Vagina (tissue), 2 donors: ENCODE measurements around the gene SNRK. TPM values are rescaled to one million over a fixed set of nuclear protein-coding genes. Genes with fewer than 3 reads are reported as not detected.

Experiments used
- DNase-seq, 2 donors: peaks; one replicate each; pipeline ENCODE4 v3.0.0-alpha.2; 2017; ENCODE audit errors: extremely low spot score in 2 of 2
- H3K27ac ChIP-seq: fragments of 200-600 bp; sonication (generic); one replicate; pipeline ENCODE4 v1.5.1; 2019
- H3K27me3 ChIP-seq: fragments of 200-600 bp; sonication (generic); one replicate; pipeline ENCODE4 v1.5.1; 2019
- H3K36me3 ChIP-seq, 2 donors: fragments of 200-600 bp; sonication (generic); one replicate each; pipeline ENCODE4 v1.5.1; 2017 to 2019
- H3K4me1 ChIP-seq: fragments of 200-600 bp; sonication (generic); one replicate; pipeline ENCODE4 v1.5.1; 2019
- H3K4me3 ChIP-seq, 2 donors: fragments of 200-600 bp; sonication (generic); 1 replicate in 1 of 2; 2 replicates in 1 of 2; pipeline ENCODE4 v1.5.1; 2016 to 2019
- H3K9me3 ChIP-seq: fragments of 200-600 bp; sonication (generic); one replicate; pipeline ENCODE4 v1.5.1; 2019
- CTCF ChIP-seq, 3 experiments: fragments of 450-650 bp in 2 of 3; fragments of 200-600 bp in 1 of 3; sonication (generic) in 1 of 3; IDR thresholded peaks; one replicate each; pipeline ENCODE4 v1.5.1; 2017 to 2019; ENCODE audit warnings: antibody characterized with exemption in 3 of 3, mild to moderate bottlenecking in 2 of 3, moderate library complexity in 2 of 3
- POLR2A ChIP-seq, 2 donors: fragments of 450-650 bp; IDR thresholded peaks; one replicate each; pipeline ENCODE4 v1.6.1; 2017; ENCODE audit warnings: antibody characterized with exemption in 2 of 2, mild to moderate bottlenecking in 2 of 2, moderate library complexity in 2 of 2
- POLR2AphosphoS5 ChIP-seq, 2 donors: sonication (generic); formaldehyde crosslinking; IDR thresholded peaks; one replicate each; pipeline ENCODE4 v1.9.0; 2017; ENCODE audit warnings: antibody characterized with exemption in 2 of 2, mild to moderate bottlenecking in 2 of 2, low read depth in 1 of 2; ENCODE audit not compliant: insufficient read depth in 1 of 2
- intact Hi-C: fragments of 100-400 bp; cut with DNase I; formaldehyde crosslinking; loops from one replicate; pipeline ENCODE4 v1.15.1; 2023
- total RNA-seq: library from RNA; depleted of rRNA; stranded (reverse); fragments of >200 nt; gene quantifications from one replicate; pipeline ENCODE4 v1.2.3, GENCODE V29; 2016

SNRK gene
- total RNA-seq, 1 donor from 2014 or later, result 97.0 TPM

GRCh38 chr3:43309372-43310305 is 23.3 kb downstream of the SNRK start:
- DNase-seq, result no peak
- H3K4me3 ChIP-seq, result no peak overlapping the region
- no peaks in the 10 kb centered on the region for H3K9me3 ChIP-seq
- H3K36me3 ChIP-seq, result peaks cover 0 to 5% of the 10 kb centered on the region in 2 donors
- intact Hi-C loops, result no loop called here
- H3K4me1 ChIP-seq, result peaks cover 13% of the 10 kb centered on the region
- no peak overlapping the region for H3K27ac ChIP-seq
- no peaks in the 10 kb centered on the region for H3K27me3 ChIP-seq
- TF ChIP-seq POLR2AphosphoS5 (IDR thresholded peaks at IDR 0.05; ENCODE audit: insufficient read depth in 1 of 2, low read depth in 1 of 2) (no peak), POLR2A (IDR thresholded peaks at IDR 0.05) (no peak), CTCF (IDR thresholded peaks at IDR 0.05) (no peak)

- Histone ChIP-seq H3K36me3 (no peaks in the 10 kb centered on the region), H3K27me3 (no peaks in the 10 kb centered on the region), H3K27ac (peak overlapping the region; percentile 63), H3K9me3 (no peaks in the 10 kb centered on the region), H3K4me3 (no peak overlapping the region), H3K4me1 (peaks cover 60% of the 10 kb centered on the region)
- intact Hi-C loops, result no loop called here
- no peak for TF ChIP-seq CTCF (IDR thresholded peaks at IDR 0.05)
- TF ChIP-seq POLR2A (IDR thresholded peaks at IDR 0.05), result no peak
- no peak for TF ChIP-seq POLR2AphosphoS5 (IDR thresholded peaks at IDR 0.05; ENCODE audit: insufficient read depth in 1 of 2, low read depth in 1 of 2)
- DNase-seq, result no peak
Measured at GRCh38 chr3:43316783-43317460, 30.6 kb downstream of the SNRK start.

- DNase-seq, result no peak
- intact Hi-C loops, result no loop called here
- Histone ChIP-seq H3K36me3 (no peaks in the 10 kb centered on the region), H3K27me3 (no peaks in the 10 kb centered on the region), H3K27ac (peak overlapping the region; percentile 63), H3K9me3 (no peaks in the 10 kb centered on the region), H3K4me3 (no peak overlapping the region), H3K4me1 (peaks cover 61% of the 10 kb centered on the region)
- TF ChIP-seq CTCF (IDR thresholded peaks at IDR 0.05) (no peak), POLR2AphosphoS5 (IDR thresholded peaks at IDR 0.05; ENCODE audit: insufficient read depth in 1 of 2, low read depth in 1 of 2) (peak in 1 of 2 donors; percentile 13), POLR2A (IDR thresholded peaks at IDR 0.05) (no peak)
Measured at GRCh38 chr3:43317461-43318316, 31.3 kb downstream of the SNRK start.

- H3K9me3 ChIP-seq, result no peaks in the 10 kb centered on the region
- DNase-seq, result no peak
- H3K36me3 ChIP-seq, result peaks cover 0 to 6% of the 10 kb centered on the region in 2 donors
- intact Hi-C loops, result no loop called here
- peaks cover 65% of the 10 kb centered on the region for H3K4me1 ChIP-seq
- H3K27ac ChIP-seq, result peak overlapping the region; percentile 10
- no peak overlapping the region for H3K4me3 ChIP-seq
- H3K27me3 ChIP-seq, result no peaks in the 10 kb centered on the region
- TF ChIP-seq POLR2A (IDR thresholded peaks at IDR 0.05) (no peak), POLR2AphosphoS5 (IDR thresholded peaks at IDR 0.05; ENCODE audit: insufficient read depth in 1 of 2, low read depth in 1 of 2) (no peak), CTCF (IDR thresholded peaks at IDR 0.05) (no peak)
Measured at GRCh38 chr3:43319376-43319775, 33.0 kb downstream of the SNRK start.
